Measurements from ENCODE around the gene RIPOR2.

RIPOR2 gene

GRCh38 chr6:24876499-24877465, 59.0 kb downstream of the RIPOR2 start:
- no peak overlapping the region for H3K4me3 ChIP-seq (ENCODE audit: low read depth, low read length)
- TF ChIP-seq, protein P1, sequence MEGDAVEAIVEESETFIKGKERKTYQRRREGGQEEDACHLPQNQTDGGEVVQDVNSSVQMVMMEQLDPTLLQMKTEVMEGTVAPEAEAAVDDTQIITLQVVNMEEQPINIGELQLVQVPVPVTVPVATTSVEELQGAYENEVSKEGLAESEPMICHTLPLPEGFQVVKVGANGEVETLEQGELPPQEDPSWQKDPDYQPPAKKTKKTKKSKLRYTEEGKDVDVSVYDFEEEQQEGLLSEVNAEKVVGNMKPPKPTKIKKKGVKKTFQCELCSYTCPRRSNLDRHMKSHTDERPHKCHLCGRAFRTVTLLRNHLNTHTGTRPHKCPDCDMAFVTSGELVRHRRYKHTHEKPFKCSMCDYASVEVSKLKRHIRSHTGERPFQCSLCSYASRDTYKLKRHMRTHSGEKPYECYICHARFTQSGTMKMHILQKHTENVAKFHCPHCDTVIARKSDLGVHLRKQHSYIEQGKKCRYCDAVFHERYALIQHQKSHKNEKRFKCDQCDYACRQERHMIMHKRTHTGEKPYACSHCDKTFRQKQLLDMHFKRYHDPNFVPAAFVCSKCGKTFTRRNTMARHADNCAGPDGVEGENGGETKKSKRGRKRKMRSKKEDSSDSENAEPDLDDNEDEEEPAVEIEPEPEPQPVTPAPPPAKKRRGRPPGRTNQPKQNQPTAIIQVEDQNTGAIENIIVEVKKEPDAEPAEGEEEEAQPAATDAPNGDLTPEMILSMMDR (IDR thresholded peaks at IDR 0.05; ENCODE audit: borderline replicate concordance, insufficient read depth, low read depth, low read length) = no peak

DNA sequence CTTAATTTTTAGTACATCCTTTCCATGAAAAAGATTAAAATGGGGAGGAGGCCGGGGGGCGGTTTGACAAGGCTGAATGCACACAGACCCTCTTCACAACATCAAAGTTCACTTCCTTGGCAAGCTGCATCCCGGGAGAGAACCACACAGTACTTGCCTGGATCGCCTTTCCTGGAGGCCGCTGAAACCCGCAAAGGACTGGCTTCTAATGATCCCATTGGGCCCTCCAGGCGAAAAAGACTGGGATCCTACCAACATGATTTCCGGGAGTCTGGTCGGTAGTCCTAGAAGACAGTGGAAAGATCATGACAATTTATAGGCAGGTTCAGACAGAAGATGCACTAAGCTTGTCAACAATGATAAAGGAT, 60.2 kb downstream of the RIPOR2 start:
- no peak overlapping the region for H3K4me3 ChIP-seq (ENCODE audit: low read depth, low read length)
- TF ChIP-seq, protein P1 (IDR thresholded peaks at IDR 0.05; ENCODE audit: borderline replicate concordance, insufficient read depth, low read depth, low read length) = no peak

DNA sequence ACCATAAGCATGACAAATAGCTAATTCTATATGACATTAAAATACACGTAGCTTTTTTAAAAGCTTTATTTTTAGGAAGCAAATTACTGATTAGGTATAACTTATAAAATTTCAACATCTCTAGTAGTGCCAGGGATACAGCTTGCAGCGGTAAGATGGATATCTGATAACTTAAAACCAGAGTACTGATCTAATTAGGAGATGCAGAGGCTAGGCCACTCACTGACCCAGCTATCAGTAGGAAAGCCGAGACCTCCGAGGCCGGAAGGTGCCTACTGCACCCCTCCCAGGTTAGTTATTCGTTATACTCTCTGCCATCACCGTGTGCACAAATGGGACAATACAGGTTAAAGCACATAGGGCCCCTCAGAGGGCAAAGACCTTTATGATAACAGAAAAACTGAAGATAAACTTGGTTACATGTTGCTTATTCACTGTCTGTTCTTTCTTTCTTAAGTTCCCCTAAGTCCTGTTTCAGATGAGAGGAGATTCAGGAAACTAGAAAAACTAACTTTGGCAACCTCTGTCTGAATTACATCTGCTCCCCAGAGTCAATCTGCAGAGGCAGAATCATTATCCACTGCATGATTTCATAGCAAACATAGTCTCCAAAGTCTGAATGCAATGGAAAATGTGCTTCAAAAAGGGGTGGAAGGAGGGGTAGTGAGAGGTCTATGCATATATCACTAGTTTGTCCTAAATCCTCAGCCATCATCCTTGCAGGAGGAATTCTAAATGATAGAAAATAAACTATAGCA, 60.8 kb downstream of the RIPOR2 start:
- H3K4me3 ChIP-seq (ENCODE audit: low read depth, low read length) = no peak overlapping the region
- TF ChIP-seq, protein P1 (IDR thresholded peaks at IDR 0.05; ENCODE audit: borderline replicate concordance, insufficient read depth, low read depth, low read length) = no peak

DNA sequence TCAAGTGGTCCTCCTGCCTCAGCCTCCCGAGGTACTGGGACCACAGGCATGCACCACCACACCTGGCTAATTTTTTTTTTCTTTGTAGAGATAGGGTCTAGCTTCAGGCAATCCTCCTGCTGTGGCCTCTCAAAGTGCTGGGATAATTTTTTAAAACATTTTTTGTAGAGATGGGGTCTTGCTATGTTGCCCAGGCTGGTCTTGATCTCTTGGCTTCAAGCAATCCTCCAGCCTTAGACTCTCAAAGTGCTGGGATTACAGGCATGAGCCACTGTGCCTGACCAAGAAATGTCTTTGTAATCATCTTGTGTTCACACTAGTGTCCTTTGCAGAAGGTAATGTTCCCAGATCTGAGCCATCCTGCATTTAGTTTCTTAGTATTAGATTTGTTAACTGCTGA, 61.6 kb downstream of the RIPOR2 start:
- TF ChIP-seq, protein P1 (IDR thresholded peaks at IDR 0.05; ENCODE audit: borderline replicate concordance, insufficient read depth, low read depth, low read length) = no peak
- no peak overlapping the region for H3K4me3 ChIP-seq (ENCODE audit: low read depth, low read length)

GRCh38 chr6:24872779-24873178, 63.0 kb downstream of the RIPOR2 start:
- no peak overlapping the region for H3K4me3 ChIP-seq (ENCODE audit: low read depth, low read length)
- TF ChIP-seq, protein P1 (IDR thresholded peaks at IDR 0.05; ENCODE audit: borderline replicate concordance, insufficient read depth, low read depth, low read length) = no peak

DNA sequence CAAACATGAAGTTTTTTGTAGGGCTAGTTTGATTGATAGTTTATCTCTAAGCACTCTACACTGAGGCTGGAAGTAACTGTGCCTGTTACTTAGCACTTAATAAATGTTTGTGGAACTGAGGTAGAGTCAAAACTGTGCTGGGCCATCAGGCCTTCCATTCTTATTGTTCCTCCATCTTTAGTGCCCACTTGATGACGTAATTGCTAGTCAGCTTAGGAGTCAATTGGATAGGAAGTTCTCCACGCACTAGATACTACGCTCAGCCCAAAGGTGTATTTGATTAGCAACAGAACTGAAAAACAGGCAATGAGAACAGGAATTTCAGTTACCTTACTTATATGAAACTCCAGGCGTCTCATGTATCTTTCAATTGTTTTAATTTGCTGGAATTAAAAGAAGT, 67.0 kb downstream of the RIPOR2 start:
- TF ChIP-seq, protein P1 (IDR thresholded peaks at IDR 0.05; ENCODE audit: borderline replicate concordance, insufficient read depth, low read depth, low read length) = no peak
- no peak overlapping the region for H3K4me3 ChIP-seq (ENCODE audit: low read depth, low read length)

Measured in GM12875 (cell line).